Measurements from ENCODE around the gene CYP4F11. TPM values are rescaled to one million over a fixed set of nuclear protein-coding genes. Genes with fewer than 3 reads are reported as not detected.

Gene CYP4F11
- total and polyA plus RNA-seq, 2 of the 13 experiments (the other 11 are each of a cell fraction or from before 2014, with no cell fraction given), result 7.8 to 8.4 TPM

DNA sequence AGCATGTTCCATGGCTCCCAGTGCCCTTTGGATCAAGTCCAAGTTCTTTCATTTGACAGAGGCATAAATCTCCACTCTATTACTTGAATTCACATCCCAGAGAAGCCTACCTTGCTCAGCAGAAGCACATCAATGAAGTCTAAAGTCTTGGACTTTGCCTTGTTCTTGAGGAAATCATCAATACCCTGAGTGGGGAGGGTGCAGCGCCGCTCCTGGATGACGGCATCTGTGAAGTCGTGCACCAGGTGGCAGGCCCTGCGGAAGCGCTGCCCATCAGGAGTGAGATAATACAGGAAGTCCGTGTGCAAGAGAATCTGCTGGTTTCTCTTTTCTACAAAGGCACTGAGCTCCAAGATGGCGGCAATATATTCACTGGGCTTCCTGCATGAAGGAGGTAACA lies 10.6 kb downstream of the CYP4F11 start (continued):
- TF ChIP-seq FOXO4 (CRISPR knock-in tag; conservative IDR thresholded peaks at IDR 0.05) (no peak), SOX13 (IDR thresholded peaks at IDR 0.05) (no peak), SOX13 (CRISPR knock-in tag; conservative IDR thresholded peaks at IDR 0.05 in 1 of 2, IDR thresholded peaks at IDR 0.05 in 1 of 2) (no peak), ZNF775 (CRISPR knock-in tag; IDR thresholded peaks at IDR 0.05; ENCODE audit: borderline replicate concordance) (no peak)
- TF ChIP-seq, protein P1, sequence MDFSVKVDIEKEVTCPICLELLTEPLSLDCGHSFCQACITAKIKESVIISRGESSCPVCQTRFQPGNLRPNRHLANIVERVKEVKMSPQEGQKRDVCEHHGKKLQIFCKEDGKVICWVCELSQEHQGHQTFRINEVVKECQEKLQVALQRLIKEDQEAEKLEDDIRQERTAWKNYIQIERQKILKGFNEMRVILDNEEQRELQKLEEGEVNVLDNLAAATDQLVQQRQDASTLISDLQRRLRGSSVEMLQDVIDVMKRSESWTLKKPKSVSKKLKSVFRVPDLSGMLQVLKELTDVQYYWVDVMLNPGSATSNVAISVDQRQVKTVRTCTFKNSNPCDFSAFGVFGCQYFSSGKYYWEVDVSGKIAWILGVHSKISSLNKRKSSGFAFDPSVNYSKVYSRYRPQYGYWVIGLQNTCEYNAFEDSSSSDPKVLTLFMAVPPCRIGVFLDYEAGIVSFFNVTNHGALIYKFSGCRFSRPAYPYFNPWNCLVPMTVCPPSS (IDR thresholded peaks at IDR 0.05), result no peak
- TF ChIP-seq, protein P2, sequence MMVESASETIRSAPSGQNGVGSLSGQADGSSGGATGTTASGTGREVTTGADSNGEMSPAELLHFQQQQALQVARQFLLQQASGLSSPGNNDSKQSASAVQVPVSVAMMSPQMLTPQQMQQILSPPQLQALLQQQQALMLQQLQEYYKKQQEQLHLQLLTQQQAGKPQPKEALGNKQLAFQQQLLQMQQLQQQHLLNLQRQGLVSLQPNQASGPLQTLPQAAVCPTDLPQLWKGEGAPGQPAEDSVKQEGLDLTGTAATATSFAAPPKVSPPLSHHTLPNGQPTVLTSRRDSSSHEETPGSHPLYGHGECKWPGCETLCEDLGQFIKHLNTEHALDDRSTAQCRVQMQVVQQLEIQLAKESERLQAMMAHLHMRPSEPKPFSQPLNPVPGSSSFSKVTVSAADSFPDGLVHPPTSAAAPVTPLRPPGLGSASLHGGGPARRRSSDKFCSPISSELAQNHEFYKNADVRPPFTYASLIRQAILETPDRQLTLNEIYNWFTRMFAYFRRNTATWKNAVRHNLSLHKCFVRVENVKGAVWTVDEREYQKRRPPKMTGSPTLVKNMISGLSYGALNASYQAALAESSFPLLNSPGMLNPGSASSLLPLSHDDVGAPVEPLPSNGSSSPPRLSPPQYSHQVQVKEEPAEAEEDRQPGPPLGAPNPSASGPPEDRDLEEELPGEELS (CRISPR knock-in tag; IDR thresholded peaks at IDR 0.05), result no peak

- in situ Hi-C loops (cut with HindIII; ENCODE audit: extremely low pct_ligation_motif_present, low pct_unique_long_range_greater_than_20kb), result no loop called here
Observed at GRCh38 chr19:15922021-15922420, 12.3 kb downstream of the CYP4F11 start.

More at GRCh38 chr19:15922021-15922420, 12.3 kb downstream of the CYP4F11 start:
- no peaks in the 10 kb centered on the region for H3K79me2 ChIP-seq (ENCODE audit: insufficient read depth, low read length)
- ATAC-seq (no peak), FAIRE-seq (no peak), DNase-seq (ENCODE audit: low spot score) (no peak)
- H3K4me2 ChIP-seq (ENCODE audit: low read depth, low read length), result no peak overlapping the region
- peaks cover 7 to 38% of the 10 kb centered on the region in 2 experiments for H3K36me3 ChIP-seq (replicated peaks in 1 of 2; ENCODE audit: control insufficient read depth in 1 of 2, insufficient read depth in 2 of 2, low read length in 2 of 2)
- no peaks in the 10 kb centered on the region for H3K27me3 ChIP-seq (ENCODE audit: control insufficient read depth in 1 of 2, insufficient read depth in 2 of 2, low read length in 2 of 2)
- H2AFZ ChIP-seq (ENCODE audit: low read length), result no peak overlapping the region
- 100% methylated on average over 4 of the region's 4 CpGs for WGBS (ENCODE audit: low lambda C conversion rate)
- H4K20me1 ChIP-seq (ENCODE audit: insufficient read depth, low read length), result no peaks in the 10 kb centered on the region
- intact Hi-C loops (cut with micrococcal nuclease; ENCODE audit: unreplicated experiment), result no loop called here
- TF ChIP-seq ZBTB39 (CRISPR knock-in tag; IDR thresholded peaks at IDR 0.05) (no peak), IKZF1 (IDR thresholded peaks at IDR 0.05) (no peak), HNRNPH1 (optimal IDR thresholded peaks at IDR 0.05; ENCODE audit: low read depth, low read length) (no peak), ZNF678 (CRISPR knock-in tag; IDR thresholded peaks at IDR 0.05) (no peak)
- no peak overlapping the region for H3K4me3 ChIP-seq (replicated peaks in 1 of 3; ENCODE audit: insufficient read depth in 1 of 3, low read depth in 2 of 3, low read length in 3 of 3)
- ChIA-PET POLR2A (no interaction called here), CTCF (ENCODE audit: low intra/inter-chr PET ratio, low total read pairs) (no interaction called here)
- no peaks in the 10 kb centered on the region for H3K9me3 ChIP-seq (ENCODE audit: low read length)
- H3K27ac ChIP-seq (ENCODE audit: extremely low read length, insufficient read depth, low read length), result no peak overlapping the region
- H3K4me1 ChIP-seq (ENCODE audit: insufficient read depth, low read length), result peaks cover 12% of the 10 kb centered on the region
- no peak overlapping the region for H3K9ac ChIP-seq (ENCODE audit: insufficient read depth, low read depth, low read length)
- no TSS peak for BruUV-seq (replicated peaks)

All from HepG2 (cell line).